Measurements from ENCODE around the gene WDR6.

DNA sequence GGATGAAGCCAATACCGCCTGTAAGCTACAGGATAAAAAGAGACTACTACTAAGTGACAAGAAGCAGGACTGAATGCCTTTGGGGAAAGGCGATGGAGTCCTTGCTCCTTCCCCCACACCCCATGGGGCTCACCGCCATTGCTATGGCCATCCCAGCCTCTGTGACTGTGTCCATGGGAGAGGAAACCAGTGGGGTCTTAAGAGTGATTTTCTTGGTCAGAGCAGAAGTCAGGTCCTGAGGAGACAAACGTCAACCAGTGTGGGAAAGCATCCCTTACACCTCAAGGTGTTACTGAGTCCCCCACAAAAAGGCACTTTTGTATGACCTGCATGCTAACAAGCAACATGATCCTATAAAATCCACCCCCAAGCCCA lies 21.1 kb downstream of the WDR6 start:
- TF ChIP-seq, protein P1, sequence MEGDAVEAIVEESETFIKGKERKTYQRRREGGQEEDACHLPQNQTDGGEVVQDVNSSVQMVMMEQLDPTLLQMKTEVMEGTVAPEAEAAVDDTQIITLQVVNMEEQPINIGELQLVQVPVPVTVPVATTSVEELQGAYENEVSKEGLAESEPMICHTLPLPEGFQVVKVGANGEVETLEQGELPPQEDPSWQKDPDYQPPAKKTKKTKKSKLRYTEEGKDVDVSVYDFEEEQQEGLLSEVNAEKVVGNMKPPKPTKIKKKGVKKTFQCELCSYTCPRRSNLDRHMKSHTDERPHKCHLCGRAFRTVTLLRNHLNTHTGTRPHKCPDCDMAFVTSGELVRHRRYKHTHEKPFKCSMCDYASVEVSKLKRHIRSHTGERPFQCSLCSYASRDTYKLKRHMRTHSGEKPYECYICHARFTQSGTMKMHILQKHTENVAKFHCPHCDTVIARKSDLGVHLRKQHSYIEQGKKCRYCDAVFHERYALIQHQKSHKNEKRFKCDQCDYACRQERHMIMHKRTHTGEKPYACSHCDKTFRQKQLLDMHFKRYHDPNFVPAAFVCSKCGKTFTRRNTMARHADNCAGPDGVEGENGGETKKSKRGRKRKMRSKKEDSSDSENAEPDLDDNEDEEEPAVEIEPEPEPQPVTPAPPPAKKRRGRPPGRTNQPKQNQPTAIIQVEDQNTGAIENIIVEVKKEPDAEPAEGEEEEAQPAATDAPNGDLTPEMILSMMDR (IDR thresholded peaks at IDR 0.05) = no peak
- TF ChIP-seq, protein P2, sequence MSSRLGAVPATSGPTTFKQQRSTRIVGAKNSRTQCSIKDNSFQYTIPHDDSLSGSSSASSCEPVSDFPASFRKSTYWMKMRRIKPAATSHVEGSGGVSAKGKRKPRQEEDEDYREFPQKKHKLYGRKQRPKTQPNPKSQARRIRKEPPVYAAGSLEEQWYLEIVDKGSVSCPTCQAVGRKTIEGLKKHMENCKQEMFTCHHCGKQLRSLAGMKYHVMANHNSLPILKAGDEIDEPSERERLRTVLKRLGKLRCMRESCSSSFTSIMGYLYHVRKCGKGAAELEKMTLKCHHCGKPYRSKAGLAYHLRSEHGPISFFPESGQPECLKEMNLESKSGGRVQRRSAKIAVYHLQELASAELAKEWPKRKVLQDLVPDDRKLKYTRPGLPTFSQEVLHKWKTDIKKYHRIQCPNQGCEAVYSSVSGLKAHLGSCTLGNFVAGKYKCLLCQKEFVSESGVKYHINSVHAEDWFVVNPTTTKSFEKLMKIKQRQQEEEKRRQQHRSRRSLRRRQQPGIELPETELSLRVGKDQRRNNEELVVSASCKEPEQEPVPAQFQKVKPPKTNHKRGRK (CRISPR knock-in tag; IDR thresholded peaks at IDR 0.05; ENCODE audit: borderline replicate concordance) = no peak
- TF ChIP-seq FOXP1 (CRISPR knock-in tag; IDR thresholded peaks at IDR 0.05; ENCODE audit: borderline replicate concordance) (no peak), ETV6 (CRISPR knock-in tag; IDR thresholded peaks at IDR 0.05) (no peak), OVOL2 (CRISPR knock-in tag; IDR thresholded peaks at IDR 0.05; ENCODE audit: borderline replicate concordance) (no peak), SP1 (CRISPR knock-in tag; conservative IDR thresholded peaks at IDR 0.05) (no peak), CREM (CRISPR knock-in tag; IDR thresholded peaks at IDR 0.05) (no peak)
- TF ChIP-seq, protein P3, sequence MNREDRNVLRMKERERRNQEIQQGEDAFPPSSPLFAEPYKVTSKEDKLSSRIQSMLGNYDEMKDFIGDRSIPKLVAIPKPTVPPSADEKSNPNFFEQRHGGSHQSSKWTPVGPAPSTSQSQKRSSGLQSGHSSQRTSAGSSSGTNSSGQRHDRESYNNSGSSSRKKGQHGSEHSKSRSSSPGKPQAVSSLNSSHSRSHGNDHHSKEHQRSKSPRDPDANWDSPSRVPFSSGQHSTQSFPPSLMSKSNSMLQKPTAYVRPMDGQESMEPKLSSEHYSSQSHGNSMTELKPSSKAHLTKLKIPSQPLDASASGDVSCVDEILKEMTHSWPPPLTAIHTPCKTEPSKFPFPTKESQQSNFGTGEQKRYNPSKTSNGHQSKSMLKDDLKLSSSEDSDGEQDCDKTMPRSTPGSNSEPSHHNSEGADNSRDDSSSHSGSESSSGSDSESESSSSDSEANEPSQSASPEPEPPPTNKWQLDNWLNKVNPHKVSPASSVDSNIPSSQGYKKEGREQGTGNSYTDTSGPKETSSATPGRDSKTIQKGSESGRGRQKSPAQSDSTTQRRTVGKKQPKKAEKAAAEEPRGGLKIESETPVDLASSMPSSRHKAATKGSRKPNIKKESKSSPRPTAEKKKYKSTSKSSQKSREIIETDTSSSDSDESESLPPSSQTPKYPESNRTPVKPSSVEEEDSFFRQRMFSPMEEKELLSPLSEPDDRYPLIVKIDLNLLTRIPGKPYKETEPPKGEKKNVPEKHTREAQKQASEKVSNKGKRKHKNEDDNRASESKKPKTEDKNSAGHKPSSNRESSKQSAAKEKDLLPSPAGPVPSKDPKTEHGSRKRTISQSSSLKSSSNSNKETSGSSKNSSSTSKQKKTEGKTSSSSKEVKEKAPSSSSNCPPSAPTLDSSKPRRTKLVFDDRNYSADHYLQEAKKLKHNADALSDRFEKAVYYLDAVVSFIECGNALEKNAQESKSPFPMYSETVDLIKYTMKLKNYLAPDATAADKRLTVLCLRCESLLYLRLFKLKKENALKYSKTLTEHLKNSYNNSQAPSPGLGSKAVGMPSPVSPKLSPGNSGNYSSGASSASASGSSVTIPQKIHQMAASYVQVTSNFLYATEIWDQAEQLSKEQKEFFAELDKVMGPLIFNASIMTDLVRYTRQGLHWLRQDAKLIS (CRISPR knock-in tag; IDR thresholded peaks at IDR 0.05; ENCODE audit: borderline replicate concordance) = no peak
- TF ChIP-seq, protein P4, sequence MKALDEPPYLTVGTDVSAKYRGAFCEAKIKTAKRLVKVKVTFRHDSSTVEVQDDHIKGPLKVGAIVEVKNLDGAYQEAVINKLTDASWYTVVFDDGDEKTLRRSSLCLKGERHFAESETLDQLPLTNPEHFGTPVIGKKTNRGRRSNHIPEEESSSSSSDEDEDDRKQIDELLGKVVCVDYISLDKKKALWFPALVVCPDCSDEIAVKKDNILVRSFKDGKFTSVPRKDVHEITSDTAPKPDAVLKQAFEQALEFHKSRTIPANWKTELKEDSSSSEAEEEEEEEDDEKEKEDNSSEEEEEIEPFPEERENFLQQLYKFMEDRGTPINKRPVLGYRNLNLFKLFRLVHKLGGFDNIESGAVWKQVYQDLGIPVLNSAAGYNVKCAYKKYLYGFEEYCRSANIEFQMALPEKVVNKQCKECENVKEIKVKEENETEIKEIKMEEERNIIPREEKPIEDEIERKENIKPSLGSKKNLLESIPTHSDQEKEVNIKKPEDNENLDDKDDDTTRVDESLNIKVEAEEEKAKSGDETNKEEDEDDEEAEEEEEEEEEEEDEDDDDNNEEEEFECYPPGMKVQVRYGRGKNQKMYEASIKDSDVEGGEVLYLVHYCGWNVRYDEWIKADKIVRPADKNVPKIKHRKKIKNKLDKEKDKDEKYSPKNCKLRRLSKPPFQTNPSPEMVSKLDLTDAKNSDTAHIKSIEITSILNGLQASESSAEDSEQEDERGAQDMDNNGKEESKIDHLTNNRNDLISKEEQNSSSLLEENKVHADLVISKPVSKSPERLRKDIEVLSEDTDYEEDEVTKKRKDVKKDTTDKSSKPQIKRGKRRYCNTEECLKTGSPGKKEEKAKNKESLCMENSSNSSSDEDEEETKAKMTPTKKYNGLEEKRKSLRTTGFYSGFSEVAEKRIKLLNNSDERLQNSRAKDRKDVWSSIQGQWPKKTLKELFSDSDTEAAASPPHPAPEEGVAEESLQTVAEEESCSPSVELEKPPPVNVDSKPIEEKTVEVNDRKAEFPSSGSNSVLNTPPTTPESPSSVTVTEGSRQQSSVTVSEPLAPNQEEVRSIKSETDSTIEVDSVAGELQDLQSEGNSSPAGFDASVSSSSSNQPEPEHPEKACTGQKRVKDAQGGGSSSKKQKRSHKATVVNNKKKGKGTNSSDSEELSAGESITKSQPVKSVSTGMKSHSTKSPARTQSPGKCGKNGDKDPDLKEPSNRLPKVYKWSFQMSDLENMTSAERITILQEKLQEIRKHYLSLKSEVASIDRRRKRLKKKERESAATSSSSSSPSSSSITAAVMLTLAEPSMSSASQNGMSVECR (CRISPR knock-in tag; IDR thresholded peaks at IDR 0.05; ENCODE audit: borderline replicate concordance) = no peak
- TF ChIP-seq, protein P5, sequence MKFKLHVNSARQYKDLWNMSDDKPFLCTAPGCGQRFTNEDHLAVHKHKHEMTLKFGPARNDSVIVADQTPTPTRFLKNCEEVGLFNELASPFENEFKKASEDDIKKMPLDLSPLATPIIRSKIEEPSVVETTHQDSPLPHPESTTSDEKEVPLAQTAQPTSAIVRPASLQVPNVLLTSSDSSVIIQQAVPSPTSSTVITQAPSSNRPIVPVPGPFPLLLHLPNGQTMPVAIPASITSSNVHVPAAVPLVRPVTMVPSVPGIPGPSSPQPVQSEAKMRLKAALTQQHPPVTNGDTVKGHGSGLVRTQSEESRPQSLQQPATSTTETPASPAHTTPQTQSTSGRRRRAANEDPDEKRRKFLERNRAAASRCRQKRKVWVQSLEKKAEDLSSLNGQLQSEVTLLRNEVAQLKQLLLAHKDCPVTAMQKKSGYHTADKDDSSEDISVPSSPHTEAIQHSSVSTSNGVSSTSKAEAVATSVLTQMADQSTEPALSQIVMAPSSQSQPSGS (CRISPR knock-in tag; IDR thresholded peaks at IDR 0.05; ENCODE audit: borderline replicate concordance, low read depth) = no peak
- TF ChIP-seq, protein P6, sequence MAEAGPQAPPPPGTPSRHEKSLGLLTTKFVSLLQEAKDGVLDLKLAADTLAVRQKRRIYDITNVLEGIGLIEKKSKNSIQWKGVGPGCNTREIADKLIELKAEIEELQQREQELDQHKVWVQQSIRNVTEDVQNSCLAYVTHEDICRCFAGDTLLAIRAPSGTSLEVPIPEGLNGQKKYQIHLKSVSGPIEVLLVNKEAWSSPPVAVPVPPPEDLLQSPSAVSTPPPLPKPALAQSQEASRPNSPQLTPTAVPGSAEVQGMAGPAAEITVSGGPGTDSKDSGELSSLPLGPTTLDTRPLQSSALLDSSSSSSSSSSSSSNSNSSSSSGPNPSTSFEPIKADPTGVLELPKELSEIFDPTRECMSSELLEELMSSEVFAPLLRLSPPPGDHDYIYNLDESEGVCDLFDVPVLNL (CRISPR knock-in tag; IDR thresholded peaks at IDR 0.05; ENCODE audit: borderline replicate concordance, low read depth) = no peak
